SK-N-MC (cell line): ENCODE measurements around the gene RAB3D.

Source experiments
- DNase-seq: peaks from one replicate; pipeline ENCODE4 v3.0.0-alpha.2; 2011; ENCODE audit warnings: low read depth, low spot score
- H3K27ac ChIP-seq: fragments of 200-600 bp; sonication (generic); 2 replicates; pipeline ENCODE4 v1.5.1; 2016; ENCODE audit warnings: mixed run types
- H3K36me3 ChIP-seq: fragments of 200-600 bp; sonication (generic); 2 replicates; pipeline ENCODE4 v1.6.1; 2017; ENCODE audit warnings: antibody characterized with exemption, low read length, mixed read lengths; ENCODE audit not compliant: insufficient read depth
- H3K4me3 ChIP-seq: fragments of 200-600 bp; sonication (generic); 2 replicates; pipeline ENCODE4 v1.5.1; 2016
- H3K9ac ChIP-seq: fragments of 200-600 bp; sonication (generic); 2 replicates; pipeline ENCODE4 v1.8.0; 2017; ENCODE audit warnings: mixed run types, mixed read lengths; ENCODE audit not compliant: insufficient read length
- H3K9me3 ChIP-seq: fragments of 200-600 bp; sonication (generic); 2 replicates; pipeline ENCODE4 v1.6.1; 2017; ENCODE audit warnings: low read depth, mild to moderate bottlenecking, antibody characterized with exemption, low read length, moderate library complexity, mixed read lengths
- EZH2 ChIP-seq: fragments of 200-600 bp; sonication (generic); IDR thresholded peaks from one replicate; pipeline ENCODE4 v1.6.1; 2017; ENCODE audit warnings: antibody characterized with exemption
- FOXP2 ChIP-seq: optimal IDR thresholded peaks from 2 replicates; pipeline ENCODE3; 2011; ENCODE audit warnings: mild to moderate bottlenecking, moderate library complexity; ENCODE audit not compliant: insufficient read depth; ENCODE audit errors: extremely low read length, control extremely low read depth
- POLR2AphosphoS5 ChIP-seq: IDR thresholded peaks from 2 replicates; pipeline ENCODE4 v1.6.1; 2012; ENCODE audit warnings: mild to moderate bottlenecking, low read depth, low read length, borderline replicate concordance

RAB3D gene

GRCh38 chr19:11281356-11282049 is 58.0 kb downstream of the RAB3D start:
- DNase-seq = no peak
- no peak for TF ChIP-seq POLR2AphosphoS5
- TF ChIP-seq EZH2 = no peak
- no peak for TF ChIP-seq FOXP2
- Histone ChIP-seq H3K36me3 (no peaks in the 10 kb centered on the region), H3K9me3 (no peaks in the 10 kb centered on the region), H3K27ac (no peak overlapping the region), H3K9ac (no peak overlapping the region), H3K4me3 (no peak overlapping the region)

GRCh38 chr19:11279505-11280236 is 59.8 kb downstream of the RAB3D start:
- no peak overlapping the region for H3K27ac ChIP-seq
- no peak for DNase-seq
- H3K36me3 ChIP-seq = no peaks in the 10 kb centered on the region
- no peak overlapping the region for H3K4me3 ChIP-seq
- no peak overlapping the region for H3K9ac ChIP-seq
- TF ChIP-seq EZH2 = no peak
- TF ChIP-seq FOXP2 = no peak
- TF ChIP-seq POLR2AphosphoS5 = no peak
- H3K9me3 ChIP-seq = no peaks in the 10 kb centered on the region

- Histone ChIP-seq H3K27ac (no peak overlapping the region), H3K9ac (no peak overlapping the region), H3K9me3 (no peaks in the 10 kb centered on the region), H3K4me3 (no peak overlapping the region), H3K36me3 (no peaks in the 10 kb centered on the region)
- TF ChIP-seq POLR2AphosphoS5 = no peak
- TF ChIP-seq EZH2 = no peak
- TF ChIP-seq FOXP2 = no peak
- DNase-seq = no peak
These were observed 60.8 kb downstream of the RAB3D start for GRCh38 chr19:11278670-11279069.

GRCh38 chr19:11274533-11275086 is 64.8 kb downstream of the RAB3D start:
- DNase-seq = no peak
- Histone ChIP-seq H3K4me3 (no peak overlapping the region), H3K36me3 (no peaks in the 10 kb centered on the region), H3K9me3 (no peaks in the 10 kb centered on the region), H3K27ac (no peak overlapping the region), H3K9ac (no peak overlapping the region)
- TF ChIP-seq EZH2 = no peak
- TF ChIP-seq POLR2AphosphoS5 = no peak
- TF ChIP-seq FOXP2 = no peak

GRCh38 chr19:11273989-11274388 is 65.5 kb downstream of the RAB3D start:
- TF ChIP-seq EZH2 (no peak), POLR2AphosphoS5 (no peak)
- DNase-seq = no peak

GRCh38 chr19:11273296-11273695 is 66.2 kb downstream of the RAB3D start:
- Histone ChIP-seq H3K4me3 (no peak overlapping the region), H3K27ac (no peak overlapping the region), H3K9ac (no peak overlapping the region), H3K9me3 (no peaks in the 10 kb centered on the region), H3K36me3 (no peaks in the 10 kb centered on the region)
- DNase-seq = no peak
- TF ChIP-seq POLR2AphosphoS5 (no peak), EZH2 (no peak), FOXP2 (no peak)

More at GRCh38 chr19:11273989-11274388, 65.5 kb downstream of the RAB3D start:
- Histone ChIP-seq H3K9ac (no peak overlapping the region), H3K36me3 (no peaks in the 10 kb centered on the region), H3K27ac (no peak overlapping the region), H3K9me3 (no peaks in the 10 kb centered on the region), H3K4me3 (no peak overlapping the region)
